Mesothelial cell of epicardium (in vitro differentiated cells): ENCODE results near the gene CMTR2. TPM values are rescaled to one million over a fixed set of nuclear protein-coding genes. Genes with fewer than 3 reads are reported as not detected.
"Not testable (repeated sequence)": the region's sequence is repeated elsewhere in the genome, so short reads cannot be mapped to it uniquely, and the experiment has no call there.

Experiments used
- DNase-seq, 2 experiments: peaks; one replicate each; pipeline ENCODE4 v3.0.0; 2021; ENCODE audit warnings: low spot score in 2 of 2; ENCODE audit not compliant: unreplicated experiment in 2 of 2
- H3K27ac Mint-ChIP-seq: 2 replicates; pipeline ENCODE4 v1.8.0; 2021; ENCODE audit warnings: mixed read lengths
- H3K27me3 Mint-ChIP-seq: 2 replicates; pipeline ENCODE4 v1.8.0; 2021; ENCODE audit warnings: low read depth, mixed read lengths
- H3K36me3 Mint-ChIP-seq: 2 replicates; pipeline ENCODE4 v1.8.0; 2021; ENCODE audit warnings: mixed read lengths
- H3K4me1 Mint-ChIP-seq: 2 replicates; pipeline ENCODE4 v1.8.0; 2021; ENCODE audit warnings: mixed read lengths
- H3K4me3 Mint-ChIP-seq: 2 replicates; pipeline ENCODE4 v1.8.0; 2021; ENCODE audit warnings: mild to moderate bottlenecking, moderate library complexity, mixed read lengths
- H3K9me3 Mint-ChIP-seq: 2 replicates; pipeline ENCODE4 v1.8.0; 2021; ENCODE audit warnings: mixed read lengths
- CTCF ChIP-seq: fragments of 200-600 bp; sonication (generic); IDR thresholded peaks from one replicate; pipeline ENCODE4 v1.5.0; 2021; ENCODE audit warnings: antibody characterized with exemption; ENCODE audit not compliant: unreplicated experiment
- total RNA-seq: library from RNA; stranded (reverse); gene quantifications from 3 replicates; pipeline ENCODE4 v1.2.1, GENCODE V29; 2021

The CMTR2 gene
- total RNA-seq, 1 donor from 2014 or later, result 28.7 TPM

GRCh38 chr16:71327720-71328119 lies 38.5 kb upstream of the CMTR2 start:
- no peak overlapping the region for H3K27ac Mint-ChIP-seq
- H3K4me1 Mint-ChIP-seq, result no peaks in the 10 kb centered on the region
- no peak for TF ChIP-seq CTCF
- no peak for DNase-seq
- no peaks in the 10 kb centered on the region for H3K36me3 Mint-ChIP-seq
- peaks cover 9% of the 10 kb centered on the region for H3K9me3 Mint-ChIP-seq
- no peak overlapping the region for H3K4me3 Mint-ChIP-seq
- peaks cover 13% of the 10 kb centered on the region for H3K27me3 Mint-ChIP-seq

- Mint-ChIP-seq H3K36me3 (no peaks in the 10 kb centered on the region), H3K4me3 (no peak overlapping the region), H3K27me3 (peaks cover 24% of the 10 kb centered on the region), H3K27ac (no peak overlapping the region), H3K9me3 (no peaks in the 10 kb centered on the region), H3K4me1 (no peaks in the 10 kb centered on the region)
- TF ChIP-seq CTCF, result no peak
- DNase-seq, result no peak
Measured at GRCh38 chr16:71319999-71320398, 30.8 kb upstream of the CMTR2 start.

- H3K4me1 Mint-ChIP-seq, result no peaks in the 10 kb centered on the region
- no peaks in the 10 kb centered on the region for H3K36me3 Mint-ChIP-seq
- H3K4me3 Mint-ChIP-seq, result no peak overlapping the region
- no peak for TF ChIP-seq CTCF
- peaks cover 37% of the 10 kb centered on the region for H3K27me3 Mint-ChIP-seq
- H3K27ac Mint-ChIP-seq, result no peak overlapping the region
- H3K9me3 Mint-ChIP-seq, result no peaks in the 10 kb centered on the region
- DNase-seq, result no peak
Measured at GRCh38 chr16:71315269-71315668, 26.1 kb upstream of the CMTR2 start.

- peaks cover 44% of the 10 kb centered on the region for H3K27me3 Mint-ChIP-seq
- not testable (repeated sequence) for H3K4me1 Mint-ChIP-seq
Measured at GRCh38 chr16:71313591-71313990, 24.4 kb upstream of the CMTR2 start.

GRCh38 chr16:71311553-71312158 lies 22.5 kb upstream of the CMTR2 start:
- no peaks in the 10 kb centered on the region for H3K4me1 Mint-ChIP-seq
- peak in 1 of 2 experiments; percentile 49 for DNase-seq
- no peaks in the 10 kb centered on the region for H3K36me3 Mint-ChIP-seq
- H3K4me3 Mint-ChIP-seq, result no peak overlapping the region
- no peak overlapping the region for H3K27ac Mint-ChIP-seq
- no peaks in the 10 kb centered on the region for H3K9me3 Mint-ChIP-seq
- peak; percentile 97 for TF ChIP-seq CTCF
- peaks cover 51% of the 10 kb centered on the region for H3K27me3 Mint-ChIP-seq

More at GRCh38 chr16:71313591-71313990, 24.4 kb upstream of the CMTR2 start:
- H3K36me3 Mint-ChIP-seq, H3K27ac Mint-ChIP-seq, H3K4me3 Mint-ChIP-seq, H3K9me3 Mint-ChIP-seq, DNase-seq: not testable (repeated sequence)

- H3K36me3 Mint-ChIP-seq, result no peaks in the 10 kb centered on the region
- DNase-seq, result no peak
- peaks cover 5% of the 10 kb centered on the region for H3K9me3 Mint-ChIP-seq
- no peak for TF ChIP-seq CTCF
- H3K4me1 Mint-ChIP-seq, result no peaks in the 10 kb centered on the region
- no peak overlapping the region for H3K27ac Mint-ChIP-seq
- peaks cover 35% of the 10 kb centered on the region for H3K27me3 Mint-ChIP-seq
- no peak overlapping the region for H3K4me3 Mint-ChIP-seq
Measured at GRCh38 chr16:71303938-71304337, 14.7 kb upstream of the CMTR2 start.
